ENCODE measurements around the gene CD83. TPM values are rescaled to one million over a fixed set of nuclear protein-coding genes. Genes with fewer than 3 reads are reported as not detected.

CD83 gene
- total and polyA plus RNA-seq, 2 of the 8 experiments (the other 6 are each of a cell fraction or from before 2014, with no cell fraction given), result 4.6 to 8.5 TPM

DNA sequence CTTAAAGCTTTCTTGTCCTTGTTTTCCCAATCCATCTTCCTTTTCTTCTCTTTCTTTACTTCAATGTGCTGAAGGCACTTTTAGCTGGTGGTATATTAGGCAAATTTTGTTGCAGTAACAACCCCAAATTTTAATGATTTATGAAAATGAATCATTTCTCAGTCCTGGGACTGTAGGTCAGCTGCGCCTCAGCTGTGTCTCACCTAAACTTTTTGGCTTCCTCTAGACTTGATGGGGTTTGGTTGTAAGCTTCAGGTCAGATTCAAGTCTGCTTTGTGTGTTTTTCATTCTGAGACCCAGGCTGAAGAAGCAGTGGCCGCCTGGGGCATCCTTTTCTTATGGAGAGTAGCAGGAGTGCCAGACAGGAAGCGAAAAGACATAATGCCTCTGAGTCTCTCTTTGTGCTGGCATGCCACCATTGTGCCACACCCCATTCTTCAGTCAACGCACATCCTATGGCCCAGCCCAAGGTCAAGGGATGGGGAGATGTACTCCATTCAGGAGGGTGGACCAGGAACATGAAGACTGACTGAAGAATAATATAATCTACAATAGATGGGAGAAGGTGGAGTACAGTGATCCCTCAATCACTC lies 28.9 kb upstream of the CD83 start:
- H2BK20ac ChIP-seq (ENCODE audit: low read length), result no peak overlapping the region
- no peak overlapping the region for H2BK12ac ChIP-seq (ENCODE audit: low read depth, low read length)
- H3K9ac ChIP-seq (replicated peaks in 1 of 4; ENCODE audit: extremely low read depth in 1 of 4, low read depth in 3 of 4, low read length in 3 of 4), result peak overlapping the region in 1 of 4 experiments; percentile 10; a peak in 1 of 7 replicates
- no peaks in the 10 kb centered on the region for H3K9me3 ChIP-seq (ENCODE audit: insufficient read depth in 2 of 2, low read depth in 1 of 2, low read length in 1 of 2)
- H4K91ac ChIP-seq (replicated peaks; ENCODE audit: insufficient read length, low read length), result no peak overlapping the region
- no peaks in the 10 kb centered on the region for H4K20me1 ChIP-seq (replicated peaks in 1 of 2; ENCODE audit: control insufficient read depth in 1 of 2, insufficient read depth in 2 of 2, low read length in 2 of 2)
- no peak overlapping the region for H3K4ac ChIP-seq (replicated peaks; ENCODE audit: insufficient read length, low read depth, low read length)
- no peak overlapping the region for H3K4me3 ChIP-seq (ENCODE audit: extremely low read depth in 1 of 4, insufficient read depth in 2 of 4, low read depth in 3 of 4, low read length in 4 of 4)
- no peaks in the 10 kb centered on the region for H3K36me3 ChIP-seq (ENCODE audit: control insufficient read depth in 2 of 4, insufficient read depth in 4 of 4, low read length in 3 of 4)
- no peak overlapping the region for H2AFZ ChIP-seq (ENCODE audit: low read length)
- H2AK5ac ChIP-seq (ENCODE audit: low read depth, low read length), result no peak overlapping the region
- FAIRE-seq (no peak), DNase-seq (ENCODE audit: low read depth in 1 of 2, low spot score in 2 of 2) (no peak)
- no peaks in the 10 kb centered on the region for H3K79me2 ChIP-seq (ENCODE audit: control insufficient read depth in 1 of 2, insufficient read depth in 2 of 2, low read length in 2 of 2)
- no peaks in the 10 kb centered on the region; the same call in 1 of the 2 replicates for H3K23me2 ChIP-seq (ENCODE audit: low read depth, low read length)
- CTCF ChIA-PET (ENCODE audit: partially characterized antibody), result interaction anchor here (1.3 kb wide), 1 partner anchor 22 kb away, joined by 4 read pairs; no protein-coding TSS in a partner anchor
- H3K4me1 ChIP-seq (replicated peaks in 1 of 4; ENCODE audit: control insufficient read depth in 3 of 4, insufficient read depth in 4 of 4, low read length in 3 of 4), result peaks cover 0 to 4% (median 2%) of the 10 kb centered on the region in 4 experiments; a peak in 2 of 7 replicates
- H3K14ac ChIP-seq (ENCODE audit: insufficient read length), result no peak overlapping the region
- POLR2A ChIA-PET (ENCODE audit: partially characterized antibody), result no interaction called here
- H3K18ac ChIP-seq (ENCODE audit: extremely low read depth, low read length), result no peak overlapping the region; the same call in 1 of the 2 replicates
- H3K4me2 ChIP-seq (ENCODE audit: insufficient read depth in 1 of 2, low read depth in 2 of 2, low read length in 2 of 2), result no peak overlapping the region
- no peak overlapping the region for H2BK120ac ChIP-seq (replicated peaks; ENCODE audit: low read depth, low read length)
- no peak overlapping the region for H2BK5ac ChIP-seq (ENCODE audit: low read depth, low read length)
- 78% methylated on average over 4 of the region's 4 CpGs; no CpG with 5 or more reads in 1 of the 2 experiments for WGBS, 2 experiments (ENCODE audit: extremely low coverage in 1 of 2, insufficient coverage in 1 of 2, insufficient read length in 1 of 2, insufficient replicate concordance in 2 of 2, low coverage in 1 of 2, low lambda C conversion rate in 2 of 2, missing lambda C conversion rate in 1 of 2)
- no peak overlapping the region for H3K56ac ChIP-seq (replicated peaks; ENCODE audit: insufficient read length, low read depth, low read length)
- H4K5ac ChIP-seq (ENCODE audit: insufficient read length, low read depth, low read length), result no peak overlapping the region
- no peaks in the 10 kb centered on the region for H3K79me1 ChIP-seq (ENCODE audit: low read depth, low read length)
- H3K23ac ChIP-seq (ENCODE audit: insufficient read length), result no peak overlapping the region
- H3K27ac ChIP-seq (ENCODE audit: low read depth, low read length), result no peak overlapping the region
- no peaks in the 10 kb centered on the region for H3K27me3 ChIP-seq (replicated peaks in 1 of 4; ENCODE audit: control insufficient read depth in 3 of 4, extremely low read depth in 1 of 4, insufficient read depth in 3 of 4, low read length in 3 of 4)
- no peak overlapping the region for H4K8ac ChIP-seq (ENCODE audit: extremely low read depth, insufficient read depth, low read length)
- no peak overlapping the region for H2BK15ac ChIP-seq (ENCODE audit: low read length)
- TF ChIP-seq NRF1 (IDR thresholded peaks at IDR 0.05; ENCODE audit: low read depth, low read length), result no peak
- TF ChIP-seq MAX (IDR thresholded peaks at IDR 0.05), result no peak
- no peak for TF ChIP-seq POLR2AphosphoS5 (IDR thresholded peaks at IDR 0.05; ENCODE audit: low read depth, low read length)
- TF ChIP-seq RAD21 (IDR thresholded peaks at IDR 0.05 in 1 of 2, conservative IDR thresholded peaks at IDR 0.05 in 1 of 2; ENCODE audit: low read depth in 2 of 2, low read length in 2 of 2), result no peak
- TF ChIP-seq MAFK (IDR thresholded peaks at IDR 0.05; ENCODE audit: low read depth, low read length), result no peak
- no peak for TF ChIP-seq SP1 (IDR thresholded peaks at IDR 0.05; ENCODE audit: low read depth, low read length)
- TF ChIP-seq, protein P1, sequence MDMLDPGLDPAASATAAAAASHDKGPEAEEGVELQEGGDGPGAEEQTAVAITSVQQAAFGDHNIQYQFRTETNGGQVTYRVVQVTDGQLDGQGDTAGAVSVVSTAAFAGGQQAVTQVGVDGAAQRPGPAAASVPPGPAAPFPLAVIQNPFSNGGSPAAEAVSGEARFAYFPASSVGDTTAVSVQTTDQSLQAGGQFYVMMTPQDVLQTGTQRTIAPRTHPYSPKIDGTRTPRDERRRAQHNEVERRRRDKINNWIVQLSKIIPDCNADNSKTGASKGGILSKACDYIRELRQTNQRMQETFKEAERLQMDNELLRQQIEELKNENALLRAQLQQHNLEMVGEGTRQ (IDR thresholded peaks at IDR 0.05; ENCODE audit: low read length), result no peak
- no peak for TF ChIP-seq CTCF (IDR thresholded peaks at IDR 0.05; ENCODE audit: control extremely low read depth in 1 of 3, insufficient read depth in 1 of 3, low read depth in 1 of 3, low read length in 3 of 3)
- TF ChIP-seq BCL11A (IDR thresholded peaks at IDR 0.05; ENCODE audit: low read depth in 2 of 2, low read length in 2 of 2), result no peak
